PFSK-1 (cell line): ENCODE data around the gene PYGL.

Experiments used
- POLR2AphosphoS5 ChIP-seq: IDR thresholded peaks from 2 replicates; pipeline ENCODE4 v1.6.1; 2012; ENCODE audit warnings: low read depth, mild to moderate bottlenecking, control low read depth, low read length, moderate library complexity
- REST ChIP-seq, 2 experiments: IDR thresholded peaks; 2 replicates each; pipeline versions ENCODE4 v1.6.1 to v1.8.0; 2011 to 2012; ENCODE audit warnings: low read depth in 2 of 2, low read length in 2 of 2, control low read depth in 1 of 2, inconsistent platforms in 1 of 2, mild to moderate bottlenecking in 1 of 2, moderate library complexity in 1 of 2; ENCODE audit not compliant: insufficient read depth in 1 of 2
- TAF1 ChIP-seq: IDR thresholded peaks from 2 replicates; pipeline ENCODE4 v1.6.1; 2012; ENCODE audit warnings: low read length, control low read depth, borderline replicate concordance; ENCODE audit not compliant: insufficient read depth

- no peak for TF ChIP-seq POLR2AphosphoS5
- no peak for TF ChIP-seq REST (IDR thresholded peaks at IDR 0.05; ENCODE audit: insufficient read depth in 1 of 2, low read depth in 2 of 2, low read length in 2 of 2)
- no peak for TF ChIP-seq TAF1
Observed at GRCh38 chr14:50926851-50927386, 17.4 kb downstream of the PYGL start.
